KBM-7 (cell line): Measurements from ENCODE around the gene PPP2R2D.

Experiments used
- DNase-seq: peaks from one replicate; pipeline ENCODE4 v3.0.0-alpha.2; 2015
- in situ Hi-C: fragments of 300-500 bp; cut with MboI; formaldehyde crosslinking; loops from 2 replicates; pipeline ENCODE4 v1.14.3; 2020; ENCODE audit warnings: low sequenced_read_pairs, low pct_unique_long_range_greater_than_20kb, mixed read lengths

The PPP2R2D gene

GRCh38 chr10:131900350-131901152, at the start of gene PPP2R2D:
Gene PPP2R2D (plus strand): TSS chr10:131901008. CDS start chr10:131901149, 141 bp downstream.
- DNase-seq, result peak; percentile 94
- in situ Hi-C loops, result no loop called here

- peak; percentile 3 for DNase-seq
- in situ Hi-C loops, result loop anchor here (25.0 kb wide), 1 partner anchor 1664 kb away; no protein-coding TSS in a partner anchor
Measured at GRCh38 chr10:131851346-131851745, 49.5 kb upstream of the PPP2R2D start.

- in situ Hi-C loops, result loop anchor here (25.0 kb wide), 1 partner anchor 1665 kb away; no protein-coding TSS in a partner anchor
- DNase-seq, result no peak
Measured at GRCh38 chr10:131852176-131852822, 48.5 kb upstream of the PPP2R2D start.

DNA sequence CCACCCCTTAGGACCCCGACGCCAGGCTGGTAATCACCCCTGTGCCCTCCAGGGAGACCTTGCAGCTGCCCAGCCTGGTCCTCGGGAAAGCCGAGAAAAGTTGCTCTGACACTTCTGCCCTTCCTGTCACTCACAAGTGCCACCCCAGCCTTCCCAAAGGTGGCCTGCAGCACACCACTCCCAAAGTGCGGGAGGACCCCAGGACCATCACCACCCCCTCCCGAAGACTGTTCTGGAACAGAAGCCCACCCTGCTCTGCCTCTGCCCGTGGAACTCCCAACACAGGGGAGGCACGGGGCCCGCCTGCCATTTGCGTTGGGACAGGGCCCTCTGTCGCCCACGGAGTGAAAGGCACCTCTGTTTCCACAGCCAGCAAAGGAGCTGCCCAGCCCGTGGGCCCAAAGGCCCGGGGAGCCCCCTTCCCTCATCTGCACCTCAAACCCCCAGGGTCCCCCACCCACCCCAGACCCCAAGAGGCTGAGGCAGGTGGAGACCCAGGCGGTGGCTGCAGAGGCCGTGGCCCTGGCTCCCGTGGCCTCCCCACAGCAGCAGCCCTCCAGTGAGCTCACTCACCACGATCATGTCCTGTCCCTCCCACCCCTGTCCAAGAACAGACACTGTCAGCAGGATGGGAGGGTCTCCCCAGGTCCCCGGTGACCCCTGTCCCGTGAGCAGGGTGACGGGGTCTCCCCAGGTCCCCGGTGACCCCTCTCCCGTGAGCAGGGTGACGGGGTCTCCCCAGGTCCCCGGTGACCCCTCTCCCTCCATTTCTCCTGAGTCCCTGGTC, 47.8 kb upstream of the PPP2R2D start:
- no peak for DNase-seq

GRCh38 chr10:131853610-131853964, 47.2 kb upstream of the PPP2R2D start:
- in situ Hi-C loops, result loop anchor here (25.0 kb wide), 1 partner anchor 1666 kb away; no protein-coding TSS in a partner anchor
- DNase-seq, result no peak

More for the DNA sequence above, 47.8 kb upstream of the PPP2R2D start:
- in situ Hi-C loops, result loop anchor here (25.0 kb wide), 1 partner anchor 1666 kb away; no protein-coding TSS in a partner anchor

DNA sequence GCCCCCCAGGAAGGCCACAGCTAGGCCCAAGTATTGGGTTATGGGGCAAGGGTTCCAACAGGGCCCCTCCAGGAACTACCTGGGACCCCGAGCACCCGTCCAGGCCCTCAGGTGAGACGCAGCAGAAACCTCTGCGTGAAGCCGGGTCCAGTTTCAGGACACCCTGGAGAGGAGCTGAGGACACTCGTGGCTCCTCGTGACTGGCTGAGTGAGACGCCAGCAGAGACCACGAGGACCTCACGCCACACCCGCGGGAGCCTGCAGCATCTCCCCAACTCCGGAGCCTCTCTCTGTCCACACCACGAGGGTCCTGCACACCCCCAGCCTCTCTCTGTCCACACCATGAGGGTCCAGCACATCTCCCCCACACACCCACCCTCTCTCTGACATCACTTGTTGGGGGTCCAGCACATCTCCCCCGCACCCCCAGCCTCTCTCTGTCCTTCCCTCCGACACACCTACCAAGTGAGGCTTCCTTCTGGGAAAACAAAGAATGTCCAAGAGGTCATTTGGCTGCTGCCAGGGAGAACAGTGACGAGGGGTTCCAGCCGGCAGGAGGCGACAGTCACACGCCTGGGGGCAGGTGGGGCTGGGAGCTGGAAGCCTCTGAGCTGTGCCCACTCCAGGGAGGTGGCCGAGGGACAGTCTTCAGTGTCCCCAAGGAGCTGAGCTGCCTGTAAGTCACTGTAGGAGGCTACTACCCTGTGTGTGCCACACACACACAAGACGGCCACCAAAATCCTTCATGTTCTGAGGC, 46.1 kb upstream of the PPP2R2D start:
- in situ Hi-C loops, result loop anchor here (25.0 kb wide), 1 partner anchor 1667 kb away; no protein-coding TSS in a partner anchor
- DNase-seq, result no peak

GRCh38 chr10:131855461-131856401, 45.1 kb upstream of the PPP2R2D start:
- DNase-seq, result no peak
- in situ Hi-C loops, result loop anchor here (25.0 kb wide), 1 partner anchor 1668 kb away; no protein-coding TSS in a partner anchor

GRCh38 chr10:131856441-131857094, 44.2 kb upstream of the PPP2R2D start:
- in situ Hi-C loops, result loop anchor here (25.0 kb wide), 1 partner anchor 1669 kb away; no protein-coding TSS in a partner anchor
- no peak for DNase-seq

DNA sequence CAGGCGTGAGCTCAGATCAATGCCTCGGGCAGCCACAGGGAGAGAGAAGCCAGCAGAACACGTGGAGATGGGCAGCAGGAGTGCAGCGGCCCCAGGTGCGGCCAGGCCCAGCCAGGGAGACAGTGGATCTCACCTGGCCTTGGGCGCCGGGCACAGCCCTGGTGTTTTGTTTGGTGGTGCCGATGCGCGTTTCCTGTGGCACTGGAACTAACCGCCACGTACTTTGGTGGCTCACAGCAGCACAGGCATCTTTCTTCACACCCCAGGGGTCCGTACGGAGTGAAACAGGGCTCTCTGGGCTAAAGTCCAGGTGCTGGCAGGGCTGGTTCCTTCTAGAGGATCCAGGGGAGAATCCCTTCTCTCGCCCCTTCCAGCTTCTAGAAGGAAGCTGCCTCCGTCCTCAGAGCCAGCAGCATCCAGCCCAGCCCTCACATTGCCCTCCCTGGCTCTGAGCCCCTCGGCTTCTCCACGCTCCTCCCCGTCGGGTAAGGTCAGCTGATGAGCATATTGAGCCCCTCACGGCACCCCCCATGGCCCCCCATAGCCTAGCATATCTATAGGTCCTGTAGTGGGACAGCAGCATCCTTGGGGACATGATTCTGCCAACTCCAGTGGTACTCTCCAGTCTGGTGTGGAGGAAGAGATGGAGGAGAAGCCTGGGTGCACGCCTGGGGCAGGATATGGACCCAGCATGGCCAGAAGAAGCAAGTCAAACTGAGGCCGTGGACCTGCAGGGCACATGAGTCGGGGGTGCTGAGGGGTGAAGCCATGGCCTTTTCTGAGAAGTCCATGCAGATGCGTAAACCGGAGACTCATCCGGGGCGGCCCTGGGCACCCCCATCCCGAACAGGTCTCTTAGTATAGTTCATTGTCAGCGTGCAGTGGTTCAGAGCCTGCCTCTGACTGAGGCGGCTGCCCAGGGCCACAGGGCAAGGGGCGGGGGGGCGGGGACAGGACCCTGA, 43.4 kb upstream of the PPP2R2D start:
- no peak for DNase-seq
- in situ Hi-C loops, result loop anchor here (25.0 kb wide), 1 partner anchor 1670 kb away; no protein-coding TSS in a partner anchor

- in situ Hi-C loops, result loop anchor here (25.0 kb wide), 1 partner anchor 1671 kb away; no protein-coding TSS in a partner anchor
- no peak for DNase-seq
Measured at GRCh38 chr10:131858118-131858515, 42.7 kb upstream of the PPP2R2D start.

DNA sequence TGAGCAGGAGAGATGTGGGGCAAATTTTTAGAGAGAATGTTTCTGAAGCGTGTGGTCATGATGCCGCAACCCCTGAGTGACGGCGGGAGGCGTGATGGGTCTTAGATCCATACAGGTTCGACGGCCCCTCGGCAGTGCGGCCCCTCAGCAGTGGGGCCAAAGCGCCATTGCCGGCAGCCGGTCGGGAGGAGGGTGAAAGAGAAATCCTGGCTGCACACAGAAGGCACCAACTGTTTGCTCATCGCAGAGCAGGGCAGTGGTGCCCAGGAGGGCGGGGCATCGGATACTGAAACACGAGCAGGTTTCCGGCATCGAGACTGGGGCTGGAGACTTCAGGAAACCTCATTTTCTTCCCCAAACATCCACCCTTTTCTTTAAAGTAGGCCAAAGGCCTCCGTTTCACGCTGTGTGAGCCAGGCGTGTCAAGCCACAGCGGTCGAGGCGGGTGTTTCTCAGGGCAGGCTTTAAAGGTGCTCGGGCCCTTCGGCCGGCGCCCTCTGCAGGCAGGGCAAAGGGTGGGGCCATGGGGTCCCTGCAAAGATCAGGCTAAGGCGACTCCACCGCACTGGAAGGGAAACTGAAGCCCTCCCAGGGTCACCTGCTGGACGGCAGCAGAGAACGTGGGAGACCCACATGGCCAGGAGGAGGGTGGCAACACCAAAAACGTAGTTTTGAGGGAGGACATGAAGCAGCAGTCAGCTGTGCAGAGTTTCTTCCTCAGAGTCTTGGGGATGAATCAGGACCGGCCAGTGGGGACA, 42.0 kb upstream of the PPP2R2D start:
- DNase-seq, result no peak
- in situ Hi-C loops, result loop anchor here (25.0 kb wide), 1 partner anchor 1671 kb away; no protein-coding TSS in a partner anchor

GRCh38 chr10:131859341-131860020, 41.3 kb upstream of the PPP2R2D start:
- no peak for DNase-seq
- in situ Hi-C loops, result loop anchor here (25.0 kb wide), 1 partner anchor 1672 kb away; no protein-coding TSS in a partner anchor

- in situ Hi-C loops, result loop anchor here (25.0 kb wide), 1 partner anchor 1673 kb away; no protein-coding TSS in a partner anchor
- no peak for DNase-seq
Measured at GRCh38 chr10:131860311-131860710, 40.5 kb upstream of the PPP2R2D start.

DNA sequence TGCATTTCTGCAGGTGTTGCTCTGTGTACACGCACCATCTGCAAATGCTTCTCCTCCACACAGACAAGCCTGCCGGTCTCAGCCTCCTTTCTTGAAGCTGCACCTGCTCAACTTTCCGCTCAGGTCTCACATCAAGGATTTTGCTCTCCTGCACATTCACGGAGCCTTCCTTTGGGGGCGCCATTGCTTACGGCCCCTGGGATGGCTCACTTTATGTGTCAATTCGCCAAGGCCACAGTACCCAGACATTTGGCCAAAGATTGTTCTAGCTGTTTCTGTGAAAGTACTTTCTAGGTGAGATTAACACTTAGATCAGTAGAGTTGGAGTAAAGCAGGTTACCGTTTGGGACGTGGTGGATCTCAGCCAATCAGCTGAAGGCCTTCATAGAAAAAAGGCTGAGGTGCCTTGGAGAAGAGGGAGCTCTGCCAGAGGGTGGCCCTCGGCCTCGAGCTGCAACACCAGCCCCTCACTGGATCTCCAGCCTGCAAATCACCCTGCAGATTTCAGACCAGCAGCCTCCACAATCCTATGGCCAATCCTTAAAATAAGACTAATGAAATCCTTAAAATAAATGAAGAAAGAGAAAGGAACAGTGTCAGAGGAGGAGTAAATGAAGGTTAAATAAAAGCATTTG, 39.9 kb upstream of the PPP2R2D start:
- no peak for DNase-seq
- in situ Hi-C loops, result loop anchor here (25.0 kb wide), 1 partner anchor 1674 kb away; no protein-coding TSS in a partner anchor
